Hepatocyte (in vitro differentiated cells): Measurements from ENCODE around the gene SCNN1B.

Experiments
- CTCF ChIP-seq: fragments of 200-600 bp; sonication (generic); IDR thresholded peaks from 2 replicates; pipeline ENCODE4 v1.5.1; 2016; ENCODE audit warnings: antibody characterized with exemption, mild to moderate bottlenecking; ENCODE audit not compliant: poor library complexity
- EZH2 ChIP-seq: fragments of 200-600 bp; sonication (generic); IDR thresholded peaks from 2 replicates; pipeline ENCODE4 v1.6.1; 2016; ENCODE audit warnings: antibody characterized with exemption, mild to moderate bottlenecking, borderline replicate concordance
- EZH2phosphoT487 ChIP-seq: fragments of 200-600 bp; sonication (generic); IDR thresholded peaks from one replicate; pipeline ENCODE4 v1.6.1; 2018; ENCODE audit warnings: antibody characterized with exemption, mild to moderate bottlenecking, low read depth, moderate library complexity; ENCODE audit not compliant: unreplicated experiment, severe bottlenecking

GRCh38 chr16:23323224-23324030, 21.3 kb downstream of the SCNN1B start:
- TF ChIP-seq CTCF, result no peak
- TF ChIP-seq EZH2phosphoT487, result no peak
- no peak for TF ChIP-seq EZH2
